ENCODE results near the gene SRC.
A peak's percentile ranks its signal among the peaks of the same experiment; 100 is the strongest.

Gene SRC

DNA sequence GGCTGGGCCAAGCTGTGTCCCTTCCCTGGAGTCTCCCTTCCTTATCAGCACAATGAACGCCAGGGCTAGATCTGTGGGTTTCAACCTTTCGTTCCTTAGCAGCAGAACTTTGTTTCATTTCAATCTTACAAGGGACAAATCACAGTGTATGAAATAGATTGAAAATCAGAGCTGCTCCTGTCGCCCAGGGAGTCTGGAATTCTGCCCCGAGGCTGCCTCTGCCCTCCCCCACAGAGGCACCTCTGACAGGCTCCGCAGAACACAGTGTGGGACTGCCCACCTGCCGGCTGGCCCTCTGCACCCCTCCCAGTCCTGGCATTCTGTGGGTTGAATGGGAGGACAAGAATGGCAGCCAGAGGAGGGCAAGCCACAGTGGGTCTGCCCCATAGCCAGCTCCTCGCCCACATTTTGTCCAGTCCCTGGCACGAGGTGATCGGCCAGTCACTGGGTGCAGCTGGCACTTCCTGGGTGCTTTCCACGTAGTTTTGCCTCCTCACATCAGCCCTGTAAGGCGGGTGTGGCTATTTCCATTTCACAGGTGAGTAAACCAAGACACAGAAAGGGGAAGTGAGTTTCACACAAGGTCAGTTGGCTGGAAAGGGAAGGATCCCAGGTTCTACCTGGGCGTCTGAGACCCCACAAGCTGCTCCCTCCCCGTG, 30.4 kb upstream of the SRC start:
- peak in 2 of 3 experiments; percentile 29 to 43 for DNase-seq

DNA sequence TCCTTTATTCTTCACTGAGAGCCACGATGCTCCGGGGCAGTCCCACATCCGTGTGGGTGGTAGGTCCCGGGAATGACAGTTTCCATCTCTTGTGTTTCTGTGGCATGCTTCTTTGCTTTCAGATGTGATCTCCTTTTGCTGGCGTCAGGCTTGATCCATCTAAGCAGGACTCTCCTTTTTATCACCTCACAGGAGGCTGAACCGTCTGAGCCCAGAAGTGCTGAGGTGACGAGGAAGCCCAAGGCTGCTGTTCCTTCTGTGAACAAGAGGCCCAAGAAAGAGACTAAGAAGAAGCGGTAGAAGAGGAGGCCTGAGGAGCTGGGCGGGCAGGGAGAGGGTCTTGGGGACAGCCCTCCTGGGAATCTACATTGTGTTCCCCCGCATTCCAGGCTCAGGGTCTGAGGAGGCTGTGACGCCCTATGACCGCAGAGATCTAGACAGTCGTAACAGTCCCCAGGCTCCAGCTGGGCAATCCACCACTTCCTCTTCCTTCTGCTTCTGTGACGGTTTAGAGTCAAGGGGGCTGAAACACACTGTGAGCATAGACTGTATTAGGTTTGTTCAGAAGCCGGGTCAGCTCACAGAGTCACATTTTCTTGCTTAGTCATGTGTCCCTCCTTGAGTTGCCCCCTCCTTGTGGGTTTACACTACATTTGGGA, 29.7 kb upstream of the SRC start:
- DNase-seq, result peak in 2 of 3 experiments; percentile 72 to 86

DNA sequence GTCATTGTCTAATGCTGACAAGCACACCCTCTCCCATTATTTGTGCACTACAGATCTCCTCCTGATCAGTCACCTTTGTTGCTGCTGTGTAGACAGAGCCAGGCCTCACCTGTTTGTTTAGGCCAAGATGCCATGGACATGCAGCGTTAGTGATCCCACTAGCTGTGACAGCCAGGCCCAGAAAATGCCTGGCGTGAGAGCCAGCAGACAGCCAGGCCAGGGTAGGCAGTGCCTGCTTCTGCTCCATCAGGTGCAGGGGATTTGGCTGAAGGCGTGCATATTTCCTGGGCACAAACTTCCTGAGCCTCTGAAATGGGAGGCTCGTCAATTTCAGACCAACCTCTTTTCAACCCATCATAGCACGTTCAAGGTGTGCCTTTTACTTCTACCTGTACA, 29.2 kb upstream of the SRC start:
- no peak for DNase-seq

DNA sequence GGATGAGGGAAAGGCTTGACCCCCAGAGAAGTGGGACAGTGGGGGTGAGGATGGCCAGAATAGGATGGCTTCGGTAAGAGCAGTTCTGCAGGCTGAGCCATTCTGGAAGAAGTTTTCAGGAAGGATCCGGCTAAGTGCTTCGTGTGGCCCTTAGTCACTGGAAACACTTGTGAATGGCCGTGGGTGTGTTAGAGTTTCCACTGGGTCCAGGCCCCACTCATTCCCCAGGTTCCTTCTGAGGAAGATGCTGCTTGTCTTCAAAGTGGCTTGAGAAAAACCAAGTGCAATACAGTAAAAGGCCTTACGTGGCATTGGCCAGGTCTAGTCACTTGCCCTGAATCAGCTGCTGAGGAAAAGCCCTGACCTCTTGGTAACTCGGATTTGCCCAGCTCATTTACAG, 28.6 kb upstream of the SRC start:
- no peak for DNase-seq

DNA sequence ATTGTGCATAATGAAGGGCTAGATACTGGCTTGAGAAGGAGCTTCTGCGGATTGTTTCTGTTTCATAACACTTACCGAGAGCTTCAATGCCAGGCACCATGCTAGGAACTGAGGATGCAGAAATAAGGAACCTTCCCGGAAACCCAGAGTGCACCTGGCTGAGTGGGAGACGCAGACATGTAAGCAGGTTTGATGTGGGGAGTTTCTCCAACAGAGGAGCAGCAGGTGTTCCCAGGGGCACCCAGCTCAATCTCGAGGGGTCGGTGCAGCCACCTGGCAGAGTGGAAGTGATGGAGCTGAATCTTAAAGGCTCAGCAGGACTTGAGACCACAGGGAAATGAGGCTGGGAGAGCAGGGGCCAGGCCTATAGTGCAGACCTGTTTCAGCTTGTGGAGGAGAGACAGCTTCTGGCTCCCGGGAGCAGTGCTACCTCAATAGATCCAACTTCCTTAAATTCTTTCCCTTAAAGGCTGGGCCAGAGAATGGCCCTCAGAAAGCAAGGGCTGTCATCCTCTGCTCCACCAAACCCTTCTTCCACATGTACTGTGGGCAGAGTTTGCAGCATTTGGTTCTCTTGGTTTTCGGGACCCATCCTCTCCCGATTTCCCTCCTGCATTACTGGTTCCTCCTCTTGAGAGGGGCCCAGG, 27.8 kb upstream of the SRC start:
- DNase-seq, result no peak

DNA sequence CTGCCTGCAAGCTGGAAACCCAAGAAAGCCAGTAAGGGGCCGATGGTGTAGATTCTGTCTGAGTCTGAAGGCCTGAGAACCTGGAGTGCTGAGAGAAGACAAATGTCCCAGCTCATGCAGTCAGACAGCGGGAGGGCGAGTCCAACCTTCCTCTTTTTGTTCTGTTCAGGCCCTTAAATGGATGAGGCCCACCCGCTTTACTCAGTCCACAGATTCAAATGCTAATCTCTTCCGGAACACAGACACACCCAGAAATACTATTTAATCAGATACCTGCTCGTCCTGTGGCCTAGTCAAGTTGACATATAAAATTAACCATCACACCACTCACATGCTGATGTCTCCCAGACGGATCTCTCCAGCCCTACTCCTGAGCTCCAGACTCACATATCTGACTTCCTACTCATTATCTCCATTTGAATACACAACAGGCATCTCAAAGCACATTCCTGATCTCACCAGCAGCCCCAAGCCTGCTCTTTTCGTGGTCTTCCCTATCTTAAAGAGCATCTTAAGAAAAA, 26.7 kb upstream of the SRC start:
- DNase-seq, result no peak

DNA sequence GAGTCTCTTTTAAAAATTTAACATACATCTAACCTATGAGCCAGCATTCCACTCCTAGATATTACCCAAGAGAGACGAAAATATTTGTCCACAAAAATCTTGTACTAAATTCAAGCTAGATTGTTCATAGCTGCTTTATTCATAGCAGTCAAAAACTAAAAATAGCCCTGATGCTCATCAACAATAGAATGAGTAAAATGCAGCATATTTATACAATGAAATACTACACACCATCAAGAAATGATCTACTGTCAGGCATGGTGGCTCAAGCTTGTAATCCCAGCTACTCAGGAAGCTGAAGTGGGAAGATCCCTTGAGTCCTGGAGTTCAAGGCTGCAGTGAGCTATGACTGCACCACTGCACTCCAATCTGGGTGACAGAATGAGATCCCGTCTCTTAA, 22.0 kb upstream of the SRC start:
- DNase-seq, result no peak

DNA sequence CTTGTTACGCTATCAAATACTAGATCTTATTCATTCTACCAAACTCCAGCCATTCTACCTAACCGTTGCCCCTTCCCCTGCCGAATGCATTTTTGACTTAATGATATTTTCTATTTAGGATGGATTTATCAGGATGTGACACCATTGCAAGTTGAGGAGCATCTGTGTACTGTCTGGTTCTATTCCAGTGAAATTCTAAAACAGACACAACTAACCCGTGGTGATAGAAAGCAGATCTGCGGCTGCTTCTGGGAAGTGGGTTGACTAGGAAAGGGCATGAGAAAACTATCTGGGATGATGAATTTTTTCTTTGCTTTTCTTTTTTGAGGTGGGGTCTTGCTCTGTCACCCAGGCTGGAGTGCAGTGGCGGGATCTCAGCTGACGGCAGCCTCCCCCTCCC, 20.7 kb upstream of the SRC start:
- no peak for DNase-seq

DNA sequence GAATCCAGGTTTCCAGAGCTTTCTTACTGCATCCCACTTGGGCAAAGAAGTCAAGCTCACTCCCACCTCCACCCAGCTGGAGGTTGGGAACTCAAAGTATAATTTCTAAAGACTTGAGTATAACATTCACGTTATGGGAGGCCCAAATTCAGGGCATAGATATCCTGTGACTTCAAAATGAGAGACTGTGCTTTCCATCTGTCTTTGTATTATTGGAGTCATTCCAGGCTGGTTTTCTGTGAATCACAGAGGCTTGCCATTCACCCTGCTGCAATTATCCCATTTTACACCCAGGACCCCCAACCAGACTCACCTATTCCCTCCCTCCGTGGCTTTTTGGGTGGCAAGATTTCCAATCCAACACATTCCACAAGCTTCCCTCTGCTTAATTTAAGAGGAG, 19.3 kb upstream of the SRC start:
- no peak for DNase-seq

DNA sequence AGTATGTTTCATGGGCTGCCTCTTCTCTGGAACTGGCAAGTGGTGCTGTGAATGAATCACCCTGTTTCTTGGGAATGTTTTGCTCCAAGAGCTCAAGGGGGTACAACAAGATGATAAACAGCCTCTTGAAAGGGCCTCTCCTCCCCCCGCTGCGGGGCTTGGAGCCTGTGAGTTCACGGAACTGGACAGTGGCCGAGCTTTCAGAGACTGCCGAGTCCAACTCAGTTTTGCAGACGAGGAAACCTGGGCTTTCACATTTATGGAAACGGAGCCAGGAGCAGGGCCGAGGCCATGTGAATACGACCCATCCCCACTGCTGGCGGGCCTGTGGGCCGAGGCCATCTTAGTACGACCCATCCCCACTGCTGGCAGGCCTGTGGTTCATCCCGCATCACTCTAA, 18.2 kb upstream of the SRC start:
- no peak for DNase-seq

DNA sequence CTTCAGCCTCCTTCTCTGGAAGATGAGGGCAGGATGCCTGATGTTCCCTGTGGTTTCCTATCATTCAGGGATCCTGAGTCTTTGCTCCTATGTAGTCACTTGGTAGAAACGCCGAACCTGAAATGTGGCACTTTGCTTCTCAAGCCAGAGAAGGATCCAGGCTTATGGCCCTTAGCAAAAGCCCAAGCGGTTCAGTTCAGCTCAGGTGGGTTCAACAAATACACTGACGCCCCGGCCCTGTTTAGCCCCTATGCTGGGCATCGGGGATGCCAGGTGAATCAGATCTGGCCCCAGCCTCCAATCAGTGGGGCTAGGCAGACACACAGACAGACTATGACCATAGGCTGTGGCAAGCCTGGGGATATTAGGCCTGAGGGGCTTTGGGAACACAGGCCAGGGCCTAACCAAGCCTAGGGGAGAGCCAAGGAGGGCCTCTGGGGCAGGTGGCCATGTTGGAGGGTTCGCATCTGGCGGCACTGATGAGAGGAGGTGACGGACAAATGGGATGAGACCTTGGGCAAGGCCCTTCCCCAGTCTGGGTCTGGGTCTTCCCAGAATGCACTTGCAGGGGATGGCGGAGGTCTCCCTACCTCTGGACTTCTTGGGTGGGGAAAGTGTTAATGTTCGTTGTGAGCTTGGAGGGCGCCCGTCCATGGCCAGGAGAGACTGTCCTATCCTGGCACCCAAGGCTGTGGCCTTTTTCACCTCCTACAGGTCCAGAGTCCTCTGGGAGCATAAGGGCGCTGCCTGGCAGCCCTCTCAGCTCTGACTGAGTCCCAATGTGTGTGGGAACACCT, 17.6 kb upstream of the SRC start:
- DNase-seq, result no peak

DNA sequence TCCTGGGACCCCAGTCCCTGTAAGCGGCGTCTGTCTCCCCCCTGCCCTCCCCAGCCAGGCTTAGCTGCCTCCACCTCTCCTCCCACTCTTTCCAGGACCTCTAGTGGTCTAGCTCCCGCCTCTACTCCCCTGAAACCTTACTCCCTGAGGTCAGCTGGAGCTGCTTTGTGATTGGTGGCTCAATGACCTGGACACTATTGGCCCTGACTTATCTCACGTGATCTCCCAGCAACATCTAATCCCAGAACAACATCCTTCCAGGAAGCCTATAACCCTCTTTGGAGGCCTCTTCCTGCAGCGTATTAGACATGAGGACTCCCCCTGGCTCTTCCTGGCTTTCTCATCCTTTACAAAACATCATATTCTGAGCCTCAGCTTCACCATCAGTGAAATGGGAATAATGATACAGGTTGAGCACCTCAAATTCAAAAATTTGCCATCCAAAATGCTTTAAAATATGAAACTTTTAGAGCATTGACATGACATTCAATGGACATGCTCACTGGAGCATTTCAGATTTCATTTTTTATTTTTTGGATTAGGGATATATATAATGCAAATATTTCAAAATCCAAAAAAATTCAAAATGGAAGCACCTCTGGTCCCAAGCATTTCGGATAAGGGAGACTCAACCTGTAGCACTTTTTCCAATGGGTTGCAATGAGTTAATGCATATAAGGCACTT, 16.3 kb upstream of the SRC start:
- DNase-seq, result no peak

DNA sequence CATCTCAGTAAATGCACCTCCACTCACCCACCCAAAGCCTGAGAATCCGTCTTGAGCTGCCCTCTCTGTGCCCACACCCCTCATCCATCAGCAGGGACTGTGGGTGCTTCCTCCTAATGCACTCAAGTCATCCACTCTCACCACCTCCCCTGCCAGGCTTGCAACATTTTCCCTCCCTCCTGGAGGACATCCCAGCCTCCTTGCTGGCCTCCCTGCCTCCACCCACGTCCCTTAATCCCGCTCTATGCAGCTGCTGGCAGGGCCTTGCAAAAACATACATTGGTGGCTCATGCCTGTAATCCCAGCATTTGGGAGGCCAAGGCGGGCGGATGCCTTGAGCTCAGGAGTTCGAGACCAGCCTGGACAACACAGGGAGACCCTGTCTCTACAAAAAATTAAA, 15.6 kb upstream of the SRC start:
- DNase-seq, result no peak

DNA sequence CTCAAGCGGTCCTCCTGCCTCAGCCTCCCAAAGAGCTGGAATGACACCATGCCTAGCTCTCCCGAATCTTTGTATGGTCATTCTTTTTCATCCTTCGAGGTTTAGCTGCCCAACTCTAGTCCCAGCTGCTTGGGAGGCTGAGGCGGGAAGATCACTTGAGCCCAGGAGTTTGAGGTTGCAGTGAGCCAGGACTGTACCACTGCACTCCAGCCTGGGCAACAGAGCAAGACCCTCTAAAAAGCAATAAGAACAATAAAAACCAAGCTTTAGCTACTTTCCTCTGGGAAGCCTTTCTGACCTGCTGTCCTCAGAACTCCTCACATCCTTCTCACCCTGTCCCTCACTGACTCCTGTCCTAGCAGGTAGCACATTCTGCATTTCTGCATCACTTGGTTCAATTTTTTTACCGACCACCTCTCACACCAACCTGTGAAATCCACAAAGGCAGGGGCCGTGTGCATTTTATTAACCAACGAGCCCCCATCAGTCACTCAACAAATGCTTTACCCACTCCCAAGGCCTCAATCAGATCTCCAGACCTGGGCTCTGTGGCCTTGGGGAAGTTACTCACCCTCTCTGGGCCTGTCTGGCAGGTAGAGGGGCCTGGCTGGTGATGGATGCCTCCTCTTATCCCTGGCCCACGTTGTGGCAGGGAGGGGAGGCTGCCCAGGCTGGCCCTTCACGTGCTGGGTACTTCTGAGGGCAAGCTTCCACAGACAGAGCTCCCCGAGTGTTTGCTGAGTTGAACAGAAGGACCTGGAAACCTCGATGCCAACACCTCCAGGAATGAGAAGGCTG, 14.7 kb upstream of the SRC start:
- no peak for DNase-seq

DNA sequence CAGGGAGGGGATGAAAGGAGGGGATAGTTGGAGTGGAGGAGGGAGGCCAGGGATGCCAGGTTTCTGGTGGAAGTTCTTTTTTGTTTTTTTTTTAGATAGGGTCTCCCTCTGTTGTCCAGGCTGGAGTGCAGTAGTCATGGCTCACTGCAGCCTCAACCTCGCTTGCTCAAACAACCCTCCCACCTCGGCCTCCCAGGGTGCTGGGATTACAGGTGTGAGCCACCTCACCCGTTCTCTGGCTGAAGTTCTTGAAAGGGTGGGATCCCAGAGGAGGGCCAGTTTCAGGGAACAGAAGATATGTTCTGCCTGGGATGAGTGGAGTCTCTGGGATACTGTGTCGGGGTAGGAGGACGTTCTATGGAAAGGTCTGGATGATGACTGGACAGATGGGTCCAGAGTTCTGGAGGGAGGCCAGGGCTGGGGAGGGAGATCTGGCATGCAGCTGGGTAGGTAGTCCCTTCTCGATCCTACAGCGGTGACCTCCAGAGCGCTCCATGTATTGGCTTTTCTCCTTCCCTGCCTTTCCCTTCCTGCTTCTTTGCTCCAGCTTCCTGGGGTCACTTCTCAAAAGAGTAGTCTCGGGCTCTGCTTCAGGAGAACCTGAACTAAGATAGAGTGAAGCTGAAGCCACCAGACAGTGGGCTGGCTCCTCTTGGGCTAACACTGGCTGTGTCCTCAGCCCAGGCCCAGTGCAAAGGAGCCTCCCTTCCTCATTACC, 12.7 kb upstream of the SRC start:
- DNase-seq, result no peak

DNA sequence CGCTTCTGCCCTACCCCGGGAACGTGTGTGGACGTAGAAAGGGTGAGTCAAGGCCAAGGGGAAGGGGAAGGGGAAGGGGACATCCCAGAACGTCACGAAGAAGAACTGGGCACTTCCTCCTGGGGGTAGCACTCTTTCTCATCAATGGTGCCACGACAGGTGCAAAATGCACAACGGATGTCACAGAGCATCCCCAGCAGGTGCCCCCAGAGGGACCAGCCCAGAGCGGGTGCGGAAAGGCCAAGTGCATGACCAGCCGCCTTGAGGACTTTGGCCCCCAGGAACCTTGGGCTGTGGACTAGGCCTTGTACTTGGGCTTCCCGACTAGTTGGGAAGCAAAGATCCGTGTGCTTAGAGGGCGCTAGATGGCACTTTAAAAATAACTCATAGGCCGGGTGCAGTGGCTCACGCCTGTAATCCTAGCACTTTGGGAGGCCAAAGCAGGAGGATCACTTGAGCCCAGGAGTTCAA, 12.1 kb upstream of the SRC start:
- DNase-seq, result no peak

DNA sequence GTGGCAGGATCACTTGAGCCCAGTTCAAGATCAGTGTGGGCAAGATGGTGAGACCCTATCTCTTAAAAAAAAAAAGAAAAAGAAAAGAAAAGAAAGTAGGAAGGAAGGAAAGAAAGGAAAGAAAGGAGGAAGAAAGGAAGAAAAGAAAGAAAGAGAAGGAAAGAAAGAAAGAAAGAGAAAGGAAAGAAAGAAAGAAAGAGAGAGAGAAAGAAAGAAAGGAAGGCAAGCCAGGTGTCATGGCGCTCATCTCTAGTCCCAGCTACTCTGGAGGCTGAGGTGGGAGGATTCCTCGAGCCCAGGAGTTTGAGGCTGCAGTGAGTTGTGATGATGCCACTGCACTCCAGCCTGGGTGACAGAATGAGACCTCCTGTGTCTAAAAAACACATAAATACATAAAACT, 11.5 kb upstream of the SRC start:
- DNase-seq, result no peak

DNA sequence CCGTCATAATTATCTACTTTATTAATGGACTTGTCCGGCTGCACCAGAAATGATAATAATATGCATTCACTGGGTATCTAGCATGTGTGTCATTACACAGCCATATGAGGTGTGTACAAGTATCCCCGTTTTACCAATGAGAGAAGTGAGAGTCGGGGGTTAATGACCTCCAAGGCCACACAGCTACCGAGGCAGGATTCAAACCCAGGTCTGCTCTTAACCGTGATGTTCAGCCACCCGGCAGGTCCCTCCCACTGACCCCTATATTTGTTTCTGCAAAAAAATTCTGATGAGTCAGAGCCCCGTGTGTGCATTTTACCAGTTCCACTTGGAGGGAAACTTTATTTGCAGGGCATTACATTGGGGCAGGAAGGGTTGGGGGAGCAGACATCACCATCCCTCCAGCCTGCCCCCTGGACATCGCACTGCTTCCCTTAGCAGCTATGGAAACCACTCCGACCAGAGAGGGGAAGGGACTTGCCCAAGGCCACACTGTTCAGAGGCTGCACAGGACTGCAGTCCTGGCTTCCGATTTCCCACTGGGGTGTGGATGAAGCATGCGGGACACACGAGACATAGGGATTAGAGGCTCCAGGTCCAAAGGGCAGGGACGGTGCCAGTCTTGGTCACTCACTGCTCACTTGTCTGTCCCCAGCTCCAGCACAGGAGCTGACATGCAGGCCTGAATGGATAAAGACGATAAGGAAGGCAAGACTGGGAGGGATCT, 10.1 kb upstream of the SRC start:
- no peak for DNase-seq

DNA sequence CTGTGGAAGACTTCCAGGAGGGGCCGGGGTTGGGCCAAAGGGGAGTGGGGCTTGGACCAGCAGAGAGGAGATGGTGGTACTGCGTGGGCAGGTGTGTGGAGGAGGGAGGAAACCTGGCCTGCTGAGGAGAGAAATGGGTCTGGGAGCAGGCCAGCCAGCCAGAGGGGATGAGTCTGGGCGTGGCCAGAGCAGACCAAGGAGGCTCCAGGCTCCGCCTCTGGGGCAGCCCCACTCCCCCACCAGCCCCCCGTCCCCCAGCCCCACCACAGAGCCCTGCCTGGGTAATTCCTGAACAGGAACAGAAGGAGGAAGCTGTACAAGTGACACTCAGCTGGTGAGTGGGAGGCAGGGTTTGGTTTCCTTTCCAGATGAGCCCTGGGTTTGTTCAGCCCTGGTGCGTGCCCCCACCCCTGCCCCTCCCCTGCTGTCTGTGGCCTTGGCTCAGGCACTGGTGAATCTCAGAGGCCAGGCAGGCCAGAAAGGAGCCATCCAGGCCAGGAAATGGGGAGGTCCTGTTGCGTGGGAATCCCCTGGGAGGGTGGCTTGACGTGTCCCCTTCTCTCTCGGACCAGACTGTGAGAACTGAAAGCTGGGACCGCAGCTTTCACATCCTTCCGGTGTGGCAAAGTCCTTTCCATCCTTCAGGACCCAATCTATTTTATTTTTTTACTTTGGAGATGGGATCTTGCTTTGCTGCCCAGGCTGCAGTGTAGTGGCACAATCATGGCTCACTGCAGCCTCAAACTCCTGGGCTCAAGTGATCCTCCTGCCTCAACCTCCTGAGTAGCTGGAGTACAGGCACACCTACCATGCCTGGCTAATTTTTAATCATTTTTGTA, 9.4 kb upstream of the SRC start:
- DNase-seq, result no peak
